Measurements from ENCODE around the gene CDH13.
A peak's percentile ranks its signal among the peaks of the same experiment; 100 is the strongest.

The CDH13 gene

GRCh38 chr16:82653550-82654511, 27.1 kb downstream of the CDH13 start:
- no peak for TF ChIP-seq CTCF (IDR thresholded peaks at IDR 0.05; ENCODE audit: low read depth, low read length, missing control alignments)
- in situ Hi-C loops (cut with HindIII; ENCODE audit: low sequenced_read_pairs): no loop called here
- peak; percentile 80 for DNase-seq (ENCODE audit: low read depth)
- H3K4me3 ChIP-seq (ENCODE audit: low read depth, low read length): no peak overlapping the region

GRCh38 chr16:82655072-82655714, 28.4 kb downstream of the CDH13 start:
- DNase-seq (ENCODE audit: low read depth): peak; percentile 54
- no peak overlapping the region for H3K4me3 ChIP-seq (ENCODE audit: low read depth, low read length)
- in situ Hi-C loops (cut with HindIII; ENCODE audit: low sequenced_read_pairs): no loop called here
- TF ChIP-seq CTCF (IDR thresholded peaks at IDR 0.05; ENCODE audit: low read depth, low read length, missing control alignments): no peak

- in situ Hi-C loops (cut with HindIII; ENCODE audit: low sequenced_read_pairs): no loop called here
- no peak for TF ChIP-seq CTCF (IDR thresholded peaks at IDR 0.05; ENCODE audit: low read depth, low read length, missing control alignments)
- no peak for DNase-seq (ENCODE audit: low read depth)
- H3K4me3 ChIP-seq (ENCODE audit: low read depth, low read length): no peak overlapping the region
Observed at GRCh38 chr16:82655720-82656490, 29.1 kb downstream of the CDH13 start.

GRCh38 chr16:82657239-82657638, 30.5 kb downstream of the CDH13 start:
- no peak for TF ChIP-seq CTCF (IDR thresholded peaks at IDR 0.05; ENCODE audit: low read depth, low read length, missing control alignments)
- in situ Hi-C loops (cut with HindIII; ENCODE audit: low sequenced_read_pairs): no loop called here
- no peak for DNase-seq (ENCODE audit: low read depth)
- no peak overlapping the region for H3K4me3 ChIP-seq (ENCODE audit: low read depth, low read length)

- H3K4me3 ChIP-seq (ENCODE audit: low read depth, low read length): no peak overlapping the region
- TF ChIP-seq CTCF (IDR thresholded peaks at IDR 0.05; ENCODE audit: low read depth, low read length, missing control alignments): no peak
- in situ Hi-C loops (cut with HindIII; ENCODE audit: low sequenced_read_pairs): no loop called here
Observed at GRCh38 chr16:82657786-82658185, 31.0 kb downstream of the CDH13 start.

GRCh38 chr16:82658796-82659195, 32.0 kb downstream of the CDH13 start:
- DNase-seq (ENCODE audit: low read depth): no peak
- no peak for TF ChIP-seq CTCF (IDR thresholded peaks at IDR 0.05; ENCODE audit: low read depth, low read length, missing control alignments)
- H3K4me3 ChIP-seq (ENCODE audit: low read depth, low read length): no peak overlapping the region
- in situ Hi-C loops (cut with HindIII; ENCODE audit: low sequenced_read_pairs): no loop called here

More at GRCh38 chr16:82657786-82658185, 31.0 kb downstream of the CDH13 start:
- no peak for DNase-seq (ENCODE audit: low read depth)
